Measurements from ENCODE around the gene ZFYVE1. TPM values are rescaled to one million over a fixed set of nuclear protein-coding genes. Genes with fewer than 3 reads are reported as not detected.

ZFYVE1 gene
- total and polyA plus RNA-seq, 10 of the 15 experiments (the other 5 are each of a cell fraction or from before 2014, with no cell fraction given): 1.2 to 13.3 (median 6.4) TPM

- ChIA-PET POLR2A (no interaction called here), RAD21 (ENCODE audit: unreplicated experiment) (no interaction called here), SMC1A (ENCODE audit: uncharacterized antibody, unreplicated experiment) (no interaction called here), CTCF (interaction anchor here (0.8 kb wide), 1 partner anchor 415 kb away, joined by 3 read pairs; no protein-coding TSS in a partner anchor)
- FAIRE-seq (no peak), ATAC-seq (no peak), DNase-seq (ENCODE audit: low read depth, low spot score) (no peak)
- H4K20me1 ChIP-seq (ENCODE audit: control insufficient read depth, insufficient read depth): no peaks in the 10 kb centered on the region
- intact Hi-C loops (cut with micrococcal nuclease; ENCODE audit: unreplicated experiment) (no loop called here), in situ Hi-C loops (cut with MboI) (no loop called here)
- H3K79me2 ChIP-seq (ENCODE audit: control insufficient read depth, insufficient read depth, low read length): peaks cover 32% of the 10 kb centered on the region
- no TSS peak for BruUV-seq (replicated peaks)
- no peak overlapping the region for H3K9ac ChIP-seq (ENCODE audit: control insufficient read depth, insufficient read depth, low read length)
- no peaks in the 10 kb centered on the region for H3K9me3 ChIP-seq (replicated peaks; ENCODE audit: control insufficient read depth, insufficient read depth, low read length)
- no peaks in the 10 kb centered on the region for H3K36me3 ChIP-seq (ENCODE audit: control insufficient read depth in 2 of 2, insufficient read depth in 2 of 2, low read length in 1 of 2)
- peak; percentile 52; the same call in 1 of the 2 replicates for TF ChIP-seq ZBTB33 (IDR thresholded peaks at IDR 0.05)
- no peak for TF ChIP-seq IRF5 (IDR thresholded peaks at IDR 0.05; ENCODE audit: borderline replicate concordance)
- H3K4me1 ChIP-seq (ENCODE audit: control insufficient read depth, insufficient read depth, low read length): no peaks in the 10 kb centered on the region; the same call in 1 of the 2 replicates
- H3K4me3 ChIP-seq: no peak overlapping the region
- H3K27ac ChIP-seq (ENCODE audit: control insufficient read depth, insufficient read depth): no peak overlapping the region
- H2AFZ ChIP-seq (ENCODE audit: control insufficient read depth, low read depth, low read length): no peak overlapping the region
- H3K27me3 ChIP-seq (replicated peaks in 1 of 2; ENCODE audit: control insufficient read depth in 2 of 2, insufficient read depth in 2 of 2, low read length in 1 of 2): no peaks in the 10 kb centered on the region
- 95% methylated on average over 38 of the region's 43 CpGs for WGBS (ENCODE audit: insufficient coverage, insufficient replicate concordance, low lambda C conversion rate, missing lambda C conversion rate)
- no peak overlapping the region for H3K4me2 ChIP-seq (ENCODE audit: control insufficient read depth, insufficient read depth)
Observed at GRCh38 chr14:72929316-72930080, 97.4 kb downstream of the ZFYVE1 start.

GRCh38 chr14:72928872-72929271 is 98.0 kb downstream of the ZFYVE1 start:
- intact Hi-C loops (cut with micrococcal nuclease; ENCODE audit: unreplicated experiment): no loop called here

More at GRCh38 chr14:72928872-72929271, 98.0 kb downstream of the ZFYVE1 start:
- H3K4me2 ChIP-seq (ENCODE audit: control insufficient read depth, insufficient read depth): no peak overlapping the region
- H3K9ac ChIP-seq (ENCODE audit: control insufficient read depth, insufficient read depth, low read length): no peak overlapping the region
- CTCF ChIA-PET: no interaction called here
- TF ChIP-seq MAX (IDR thresholded peaks at IDR 0.05; ENCODE audit: low read depth, low read length): no peak
- no peak for TF ChIP-seq NFXL1 (IDR thresholded peaks at IDR 0.05; ENCODE audit: borderline replicate concordance)
- TF ChIP-seq REST (IDR thresholded peaks at IDR 0.05; ENCODE audit: low read depth, low read length): no peak
- TF ChIP-seq MTA3 (IDR thresholded peaks at IDR 0.05; ENCODE audit: borderline replicate concordance, low read length): no peak
- H3K4me1 ChIP-seq (ENCODE audit: control insufficient read depth, insufficient read depth, low read length): no peaks in the 10 kb centered on the region; the same call in 1 of the 2 replicates
- no peaks in the 10 kb centered on the region for H3K27me3 ChIP-seq (replicated peaks in 1 of 2; ENCODE audit: control insufficient read depth in 2 of 2, insufficient read depth in 2 of 2, low read length in 1 of 2)
- ATAC-seq (no peak), FAIRE-seq (no peak), DNase-seq (ENCODE audit: low read depth, low spot score) (no peak)
- H3K4me3 ChIP-seq: no peak overlapping the region
- H3K27ac ChIP-seq (ENCODE audit: control insufficient read depth, insufficient read depth): no peak overlapping the region
- POLR2A ChIA-PET: no interaction called here
- H4K20me1 ChIP-seq (ENCODE audit: control insufficient read depth, insufficient read depth): no peaks in the 10 kb centered on the region
- no peaks in the 10 kb centered on the region for H3K9me3 ChIP-seq (replicated peaks; ENCODE audit: control insufficient read depth, insufficient read depth, low read length)
- peaks cover 32% of the 10 kb centered on the region for H3K79me2 ChIP-seq (ENCODE audit: control insufficient read depth, insufficient read depth, low read length)
- WGBS (ENCODE audit: insufficient coverage, insufficient replicate concordance, low lambda C conversion rate, missing lambda C conversion rate): 98% methylated on average over 20 of the region's 21 CpGs
- in situ Hi-C loops (cut with MboI): no loop called here
- BruUV-seq (replicated peaks): no TSS peak
- SMC1A ChIA-PET (ENCODE audit: uncharacterized antibody, unreplicated experiment): no interaction called here
- H3K36me3 ChIP-seq (ENCODE audit: control insufficient read depth in 2 of 2, insufficient read depth in 2 of 2, low read length in 1 of 2): no peaks in the 10 kb centered on the region
- no peak overlapping the region for H2AFZ ChIP-seq (ENCODE audit: control insufficient read depth, low read depth, low read length)
- RAD21 ChIA-PET (ENCODE audit: unreplicated experiment): no interaction called here

Measured in GM12878 (cell line).